ENCODE data around the gene BMPR1B.

Gene BMPR1B

GRCh38 chr4:95092766-95093165 is 335.0 kb downstream of the BMPR1B start:
- Histone ChIP-seq H3K4me3 (ENCODE audit: low read length) (no peak overlapping the region), H3K9me3 (ENCODE audit: control insufficient read depth, insufficient read depth, low read length) (no peaks in the 10 kb centered on the region), H3K9me2 (replicated peaks; ENCODE audit: control insufficient read depth, low read length) (no peaks in the 10 kb centered on the region), H3K36me3 (ENCODE audit: control insufficient read depth, low read length) (no peaks in the 10 kb centered on the region), H3K4me1 (ENCODE audit: control insufficient read depth, low read length) (no peaks in the 10 kb centered on the region), H3F3A (ENCODE audit: control insufficient read depth, insufficient read depth) (no peaks in the 10 kb centered on the region), H3K27me3 (ENCODE audit: control insufficient read depth, low read length) (no peaks in the 10 kb centered on the region), H3K27ac (ENCODE audit: low read depth, low read length) (no peak overlapping the region), H3K79me2 (ENCODE audit: control insufficient read depth, low read length) (no peaks in the 10 kb centered on the region), H3K4me2 (ENCODE audit: low read length) (no peak overlapping the region), H4K20me1 (ENCODE audit: control insufficient read depth, insufficient read depth, low read depth, low read length) (no peaks in the 10 kb centered on the region)
- no peak for TF ChIP-seq EZH2phosphoT487 (IDR thresholded peaks at IDR 0.05; ENCODE audit: borderline replicate concordance, low read length)
- TF ChIP-seq CTCF (IDR thresholded peaks at IDR 0.05; ENCODE audit: low read depth, low read length, poor library complexity, severe bottlenecking), result no peak

GRCh38 chr4:95093460-95093859 is 335.7 kb downstream of the BMPR1B start:
- H3K79me2 ChIP-seq (ENCODE audit: control insufficient read depth, low read length), result no peaks in the 10 kb centered on the region
- H4K20me1 ChIP-seq (ENCODE audit: control insufficient read depth, insufficient read depth, low read depth, low read length), result no peaks in the 10 kb centered on the region
- no peaks in the 10 kb centered on the region for H3K27me3 ChIP-seq (ENCODE audit: control insufficient read depth, low read length)
- H3F3A ChIP-seq (ENCODE audit: control insufficient read depth, insufficient read depth), result no peaks in the 10 kb centered on the region
- H3K4me1 ChIP-seq (ENCODE audit: control insufficient read depth, low read length), result no peaks in the 10 kb centered on the region
- no peak overlapping the region for H3K27ac ChIP-seq (ENCODE audit: low read depth, low read length)
- TF ChIP-seq EZH2phosphoT487 (IDR thresholded peaks at IDR 0.05; ENCODE audit: borderline replicate concordance, low read length) (no peak), CTCF (IDR thresholded peaks at IDR 0.05; ENCODE audit: low read depth, low read length, poor library complexity, severe bottlenecking) (no peak)
- H3K9me2 ChIP-seq (replicated peaks; ENCODE audit: control insufficient read depth, low read length), result no peaks in the 10 kb centered on the region
- no peak overlapping the region for H3K4me3 ChIP-seq (ENCODE audit: low read length)
- H3K4me2 ChIP-seq (ENCODE audit: low read length), result no peak overlapping the region
- H3K36me3 ChIP-seq (ENCODE audit: control insufficient read depth, low read length), result no peaks in the 10 kb centered on the region
- no peaks in the 10 kb centered on the region for H3K9me3 ChIP-seq (ENCODE audit: control insufficient read depth, insufficient read depth, low read length)

GRCh38 chr4:95093936-95094929 is 336.5 kb downstream of the BMPR1B start:
- no peak overlapping the region for H3K4me2 ChIP-seq (ENCODE audit: low read length)
- TF ChIP-seq EZH2phosphoT487 (IDR thresholded peaks at IDR 0.05; ENCODE audit: borderline replicate concordance, low read length) (no peak), CTCF (IDR thresholded peaks at IDR 0.05; ENCODE audit: low read depth, low read length, poor library complexity, severe bottlenecking) (no peak)

More at GRCh38 chr4:95093936-95094929, 336.5 kb downstream of the BMPR1B start:
- Histone ChIP-seq H3K79me2 (ENCODE audit: control insufficient read depth, low read length) (no peaks in the 10 kb centered on the region), H3K9me2 (replicated peaks; ENCODE audit: control insufficient read depth, low read length) (no peaks in the 10 kb centered on the region), H3K9me3 (ENCODE audit: control insufficient read depth, insufficient read depth, low read length) (no peaks in the 10 kb centered on the region), H3K27me3 (ENCODE audit: control insufficient read depth, low read length) (no peaks in the 10 kb centered on the region), H4K20me1 (ENCODE audit: control insufficient read depth, insufficient read depth, low read depth, low read length) (no peaks in the 10 kb centered on the region), H3K4me1 (ENCODE audit: control insufficient read depth, low read length) (no peaks in the 10 kb centered on the region), H3K27ac (ENCODE audit: low read depth, low read length) (no peak overlapping the region), H3K4me3 (ENCODE audit: low read length) (no peak overlapping the region), H3F3A (ENCODE audit: control insufficient read depth, insufficient read depth) (no peaks in the 10 kb centered on the region), H3K36me3 (ENCODE audit: control insufficient read depth, low read length) (no peaks in the 10 kb centered on the region)

Data from DOHH2 (cell line).